ENCODE measurements around the gene BFSP2. TPM values are rescaled to one million over a fixed set of nuclear protein-coding genes. Genes with fewer than 3 reads are reported as not detected.
A peak's percentile ranks its signal among the peaks of the same experiment; 100 is the strongest.

The BFSP2 gene
- total and polyA plus RNA-seq, 2 of the 4 experiments (the other 2 are of a cell fraction): not detected

DNA sequence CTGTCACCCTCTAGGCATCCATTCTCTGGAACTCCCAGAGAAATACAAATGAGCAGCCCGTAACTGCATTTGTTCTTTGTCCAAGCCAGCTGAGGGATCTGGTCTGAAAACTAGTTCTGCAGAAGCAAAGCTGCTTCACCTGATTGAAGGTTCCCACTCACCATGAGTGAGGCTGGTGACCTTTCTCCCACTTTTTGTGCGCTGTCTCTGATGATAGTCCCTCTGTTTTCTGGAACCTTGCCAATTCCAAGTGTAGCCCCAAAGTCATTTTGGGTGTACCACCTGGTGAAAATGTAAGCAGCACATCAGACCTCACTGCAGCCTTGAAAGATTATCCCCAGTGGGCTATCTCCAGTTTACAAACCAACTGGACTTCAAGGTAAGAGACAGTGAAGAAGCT, 39.4 kb upstream of the BFSP2 start (continued):
- TF ChIP-seq MAFK (IDR thresholded peaks at IDR 0.05; ENCODE audit: low read depth, low read length): no peak
- no peak for TF ChIP-seq SMC3 (IDR thresholded peaks at IDR 0.05; ENCODE audit: low read depth, low read length)

DNA sequence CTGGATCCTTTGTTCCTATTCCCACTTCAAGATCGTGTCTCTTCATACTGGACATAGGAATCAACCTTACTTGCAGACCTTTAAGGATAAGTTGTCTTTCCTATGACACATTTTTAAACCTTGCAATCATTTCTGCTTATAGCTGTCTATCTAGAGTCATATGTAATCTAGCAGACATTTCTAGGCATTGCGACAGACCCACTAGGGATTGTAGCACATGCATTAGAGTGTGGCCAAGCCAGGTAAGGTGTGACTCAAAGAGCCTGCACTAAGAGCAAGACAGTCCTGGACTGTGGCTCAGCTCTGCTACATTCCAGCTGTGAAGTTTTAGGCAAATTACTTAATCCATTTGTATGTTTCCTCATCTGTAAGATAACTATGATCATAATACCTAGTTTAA, 38.8 kb upstream of the BFSP2 start:
- dilution Hi-C loops (cut with HindIII; ENCODE audit: low sequenced_read_pairs, unreplicated experiment): no loop called here
- Histone ChIP-seq H3K79me1 (ENCODE audit: low read depth in 1 of 2, low read length in 2 of 2) (no peaks in the 10 kb centered on the region), H4K91ac (ENCODE audit: insufficient read depth, low read depth, low read length) (no peak overlapping the region), H3K18ac (ENCODE audit: low read depth, low read length) (no peak overlapping the region), H3K14ac (replicated peaks; ENCODE audit: low read depth, low read length) (no peak overlapping the region), H3K4me2 (ENCODE audit: low read depth, low read length) (no peak overlapping the region), H3K4me1 (ENCODE audit: control insufficient read depth, insufficient read depth, low read length) (no peaks in the 10 kb centered on the region), H2BK120ac (ENCODE audit: low read depth, low read length) (no peak overlapping the region), H2BK15ac (ENCODE audit: low read depth, low read length) (no peak overlapping the region), H4K5ac (ENCODE audit: low read depth, low read length) (no peak overlapping the region), H3K56ac (ENCODE audit: extremely low read depth, insufficient read depth, low read length) (no peak overlapping the region), H3K9ac (ENCODE audit: low read depth, low read length) (no peak overlapping the region), H3K23ac (ENCODE audit: low read depth, low read length) (no peak overlapping the region), H3K27ac (ENCODE audit: insufficient read depth, low read length) (no peak overlapping the region), H3K36me3 (ENCODE audit: control insufficient read depth, insufficient read depth, low read length) (no peaks in the 10 kb centered on the region), H3K9me3 (ENCODE audit: control insufficient read depth, insufficient read depth, low read length) (no peaks in the 10 kb centered on the region), H2AK5ac (ENCODE audit: low read depth, low read length) (no peak overlapping the region), H3K4me3 (ENCODE audit: insufficient read depth, low read depth, low read length) (no peak overlapping the region), H2AFZ (replicated peaks; ENCODE audit: low read length, poor library complexity) (no peak overlapping the region), H4K8ac (ENCODE audit: low read depth in 2 of 2, low read length in 2 of 2) (no peak overlapping the region), H4K20me1 (ENCODE audit: insufficient read depth, low read length) (no peaks in the 10 kb centered on the region), H2BK5ac (ENCODE audit: low read depth, low read length, poor library complexity, severe bottlenecking) (no peak overlapping the region), H2BK20ac (ENCODE audit: low read depth, low read length) (no peak overlapping the region), H2AK9ac (replicated peaks; ENCODE audit: low read depth, low read length, poor library complexity) (peak overlapping the region; percentile 55), H3K27me3 (ENCODE audit: control insufficient read depth, insufficient read depth, low read length) (no peaks in the 10 kb centered on the region), H3K9me1 (ENCODE audit: insufficient read depth, low read length) (no peaks in the 10 kb centered on the region; the same call in 1 of the 2 replicates), H3K4ac (ENCODE audit: low read depth, low read length) (no peak overlapping the region)
- BruUV-seq (replicated peaks): no TSS peak
- WGBS, 2 experiments (ENCODE audit: extremely low coverage in 2 of 2, insufficient read length in 1 of 2): 100% methylated on average over 1 of the region's 2 CpGs; no CpG with 5 or more reads in 1 of the 2 experiments
- TF ChIP-seq RCOR1 (IDR thresholded peaks at IDR 0.05; ENCODE audit: insufficient replicate concordance, low read length) (no peak), CHD1 (IDR thresholded peaks at IDR 0.05; ENCODE audit: low read depth, low read length) (no peak), CEBPB (IDR thresholded peaks at IDR 0.05; ENCODE audit: low read depth, low read length) (peak; percentile 38; the same call in 1 of the 2 replicates)
- no peak for DNase-seq
- intact Hi-C loops (cut with micrococcal nuclease): no loop called here
- no peak for ATAC-seq (ENCODE audit: low read depth)
- POLR2A ChIA-PET (ENCODE audit: unreplicated experiment): no interaction called here
- CTCF ChIA-PET: no interaction called here
- in situ Hi-C loops (cut with MboI; ENCODE audit: low sequenced_read_pairs): no loop called here
